GM12873 (cell line): ENCODE measurements around the gene NOP14.

ENCODE experiments used
- CTCF ChIP-seq: IDR thresholded peaks from 2 replicates; pipeline ENCODE4 v1.5.1; 2012; ENCODE audit warnings: low read depth, mild to moderate bottlenecking, moderate library complexity, low read length, control low read depth; ENCODE audit not compliant: insufficient read depth; ENCODE audit errors: missing control alignments

The NOP14 gene

DNA sequence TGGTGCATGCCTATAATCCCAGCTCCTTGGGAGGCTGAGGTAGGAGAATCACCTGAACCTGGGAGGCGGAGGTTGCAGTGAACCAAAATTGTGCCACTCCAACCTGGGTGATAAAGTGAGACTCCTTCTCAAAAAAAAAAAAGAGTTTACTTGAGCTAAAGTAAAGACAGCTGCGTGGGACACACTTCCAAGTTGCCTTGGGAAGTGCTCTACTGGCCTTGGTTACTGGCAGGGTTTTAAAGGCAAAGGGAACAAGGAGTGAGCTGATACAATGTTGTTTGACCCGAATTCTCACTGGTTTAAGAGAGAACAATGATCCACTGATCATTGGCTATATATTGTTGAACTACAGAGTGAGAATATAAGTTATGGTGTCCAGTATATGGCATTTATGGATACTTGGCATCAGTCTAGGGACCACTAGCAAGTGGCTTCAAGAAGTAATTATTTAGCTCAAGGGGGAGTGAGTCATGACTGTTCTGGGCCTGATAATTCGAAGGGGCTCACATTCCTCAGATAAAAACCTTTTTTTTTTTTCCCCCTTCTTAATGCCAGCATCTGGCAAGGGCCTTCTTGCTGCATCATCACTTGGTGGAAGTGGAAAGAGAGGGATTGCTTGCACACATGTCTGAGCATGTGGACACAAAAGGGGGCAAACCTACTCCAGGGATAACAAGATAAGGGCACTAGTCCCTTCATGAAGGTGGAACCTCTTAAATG, 32.5 kb upstream of the NOP14 start:
- no peak for TF ChIP-seq CTCF

GRCh38 chr4:2994917-2995316, 31.7 kb upstream of the NOP14 start:
- TF ChIP-seq CTCF: no peak

DNA sequence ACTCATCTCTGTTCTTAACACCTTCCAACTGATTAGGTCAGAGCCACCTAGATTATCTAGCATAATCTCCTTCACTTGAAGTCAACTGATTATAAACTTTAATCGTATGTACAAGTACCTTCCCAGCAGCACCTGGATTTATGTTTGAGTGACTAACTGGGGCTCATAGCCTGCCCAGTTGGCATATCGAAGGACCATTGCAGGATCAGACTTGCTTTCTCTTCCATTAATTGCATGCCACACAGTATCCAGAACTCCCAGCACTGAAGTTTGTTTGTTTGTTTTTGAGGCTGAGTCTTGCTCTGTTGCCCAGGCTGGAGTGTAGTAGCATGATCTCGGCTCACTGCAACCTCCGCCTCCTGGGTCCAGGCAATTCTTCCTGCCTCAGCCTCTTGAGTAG, 28.0 kb upstream of the NOP14 start:
- no peak for TF ChIP-seq CTCF

GRCh38 chr4:2982012-2982411, 18.8 kb upstream of the NOP14 start:
- TF ChIP-seq CTCF: no peak

- no peak for TF ChIP-seq CTCF
Measured at GRCh38 chr4:2981256-2981819, 18.1 kb upstream of the NOP14 start.

DNA sequence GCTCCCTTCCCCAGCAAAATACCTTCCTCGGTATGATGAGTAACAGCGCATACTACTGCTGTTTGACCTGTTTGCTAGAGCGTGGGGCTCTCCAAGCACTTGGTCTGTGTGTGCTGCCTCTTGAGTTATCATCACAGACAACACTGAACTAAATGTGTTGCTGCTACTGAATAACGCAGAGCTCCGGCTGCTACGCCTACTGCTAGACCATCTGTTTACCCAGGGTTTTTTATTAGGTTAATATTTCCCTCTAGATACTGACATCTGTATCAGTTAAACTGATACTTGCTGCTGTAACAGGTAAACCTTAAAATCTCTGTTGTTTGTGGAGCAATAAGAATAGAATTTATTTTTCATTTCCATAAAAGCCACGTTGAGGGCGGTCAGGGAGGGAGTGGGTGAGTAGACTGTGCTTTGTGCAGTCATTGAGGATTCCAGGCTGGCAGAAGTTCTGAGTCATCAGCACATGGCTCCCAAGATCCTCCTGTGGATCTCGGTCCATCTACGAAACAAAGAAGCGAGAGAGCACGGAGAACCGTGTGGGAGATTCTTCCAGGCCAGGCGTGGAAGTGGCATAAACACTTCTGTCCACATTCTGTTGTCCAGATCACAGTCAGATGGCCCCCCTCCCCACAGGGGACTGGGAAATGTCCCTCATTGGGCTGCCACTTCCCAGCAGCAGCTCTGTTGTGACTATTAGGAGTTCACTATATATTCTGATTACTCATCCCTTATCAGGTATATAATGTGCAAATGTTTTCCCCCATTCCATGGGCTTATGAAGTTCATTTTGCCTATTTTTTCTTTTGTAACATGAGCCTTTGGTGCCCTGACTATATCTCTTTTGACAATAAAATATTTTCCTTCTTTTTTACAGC, 14.2 kb upstream of the NOP14 start:
- no peak for TF ChIP-seq CTCF

- no peak for TF ChIP-seq CTCF
Measured at GRCh38 chr4:2971275-2971674, 8.1 kb upstream of the NOP14 start.
